Effector CD8-positive, alpha-beta T cell (primary cell): ENCODE results near the gene EEF2.
"Not testable (repeated sequence)": the region's sequence is repeated elsewhere in the genome, so short reads cannot be mapped to it uniquely, and the experiment has no call there.

ENCODE experiments used
- DNase-seq: peaks from one replicate; lab custom pipeline; 2025; lab: John Stamatoyannopoulos, UW

The EEF2 gene

GRCh38 chr19:3944018-3944721 is 41.1 kb downstream of the EEF2 start:
- DNase-seq: no peak

GRCh38 chr19:3942790-3943409 is 42.4 kb downstream of the EEF2 start:
- no peak for DNase-seq

DNA sequence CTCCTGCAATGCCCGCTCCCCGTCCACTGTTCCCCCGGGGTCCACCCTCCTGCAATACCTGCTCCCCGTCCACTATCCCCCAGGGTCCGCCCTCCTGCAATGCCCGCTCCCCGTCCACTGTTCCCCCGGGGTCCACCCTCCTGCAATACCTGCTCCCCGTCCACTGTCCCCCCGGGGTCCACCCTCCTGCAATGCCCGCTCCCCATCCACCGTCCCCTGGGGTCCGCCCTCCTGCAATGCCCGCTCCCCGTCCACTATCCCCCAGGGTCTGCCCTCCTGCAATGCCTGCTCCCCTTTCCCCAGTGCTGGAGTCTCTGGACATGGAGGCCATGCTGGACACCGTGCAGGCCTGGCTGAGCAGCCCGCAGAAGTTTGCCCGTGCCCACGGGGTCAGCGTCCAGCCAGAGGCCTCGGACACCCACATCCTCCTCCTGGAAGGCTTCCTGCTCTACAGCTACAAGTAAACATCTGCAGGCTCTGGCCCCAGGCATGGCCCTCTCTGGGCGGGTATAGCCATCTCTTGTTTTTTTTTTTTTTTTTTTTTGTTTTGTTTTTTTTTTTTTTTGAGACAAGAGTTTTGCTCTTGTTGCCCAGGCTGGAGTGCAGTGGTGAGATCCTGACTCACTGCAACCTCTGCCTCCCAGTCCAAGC is 46.8 kb downstream of the EEF2 start:
- not testable (repeated sequence) for DNase-seq

DNA sequence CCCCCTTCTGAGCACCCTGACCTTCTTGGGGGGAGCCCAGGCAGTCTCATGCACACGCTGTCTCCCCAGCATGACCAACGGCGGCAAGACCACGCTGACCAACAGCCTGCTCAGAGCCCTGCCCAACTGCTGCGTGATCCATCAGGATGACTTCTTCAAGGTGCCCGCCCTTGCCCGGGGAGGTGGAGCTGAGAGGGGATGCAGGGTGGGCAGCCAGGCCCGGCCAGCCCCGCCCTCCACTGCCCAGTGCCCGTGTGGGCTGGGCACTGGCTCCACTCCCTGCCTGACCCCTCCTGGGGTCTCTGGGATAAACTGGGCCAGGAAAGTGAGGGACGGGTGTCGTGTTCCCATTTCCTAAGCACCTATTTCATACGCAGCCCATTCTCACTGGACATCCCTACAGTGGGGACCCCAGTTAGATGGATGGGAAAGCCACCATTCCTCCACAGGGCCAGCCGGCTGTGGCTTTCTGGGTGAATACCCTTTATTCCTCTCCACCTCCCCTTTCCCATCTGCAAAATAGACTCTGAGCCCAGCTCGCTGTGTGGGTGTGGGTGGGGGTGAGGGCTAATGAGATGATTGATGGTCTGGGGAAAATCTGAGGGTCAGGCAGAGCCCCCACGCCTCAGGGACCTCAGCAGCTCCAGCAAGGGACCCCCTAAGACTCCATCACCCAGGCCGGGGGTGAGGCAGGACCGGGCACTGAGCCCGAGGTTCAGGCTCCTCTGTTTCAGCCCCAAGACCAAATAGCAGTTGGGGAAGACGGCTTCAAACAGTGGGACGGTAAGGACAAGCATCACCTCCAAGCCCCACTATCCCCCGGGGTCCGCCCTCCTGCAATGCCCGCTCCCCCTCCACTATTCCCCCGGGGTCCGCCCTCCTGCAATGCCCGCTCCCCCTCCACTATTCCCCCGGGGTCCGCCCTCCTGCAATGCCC is 48.5 kb downstream of the EEF2 start:
- no peak for DNase-seq

GRCh38 chr19:3932931-3933810 is 52.1 kb downstream of the EEF2 start, which contains the start of gene NMRK2:
NMRK2 (plus strand) TSS chr19:3933069; CDS start chr19:3933672, 603 bp downstream.
- no peak for DNase-seq

DNA sequence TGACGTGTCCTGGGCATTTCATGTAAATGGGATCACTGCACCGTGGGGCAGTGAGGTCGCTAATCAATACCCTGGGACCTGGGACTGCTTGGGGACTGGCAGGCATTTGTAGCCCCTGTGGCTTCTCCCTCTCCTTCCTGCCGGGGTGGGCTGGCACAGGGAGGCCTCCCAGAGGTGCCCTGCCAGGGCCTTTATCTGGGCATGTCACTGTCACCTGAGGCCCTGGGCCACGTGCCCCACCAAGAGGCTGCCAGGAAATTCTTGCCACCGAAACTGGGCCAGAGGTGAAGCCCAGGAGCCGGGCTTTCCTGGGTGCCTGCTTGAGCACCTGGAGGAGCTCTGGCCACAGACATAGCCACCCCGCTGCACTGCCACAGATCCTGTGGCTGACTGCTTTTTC is 54.2 kb downstream of the EEF2 start:
- no peak for DNase-seq
